Stimulated activated CD4-positive, alpha-beta T cell treated with anti-CD3 and anti-CD28 coated beads, Interleukin-15, amount 100 ng/mL, for 24 hours (primary cell): ENCODE data around the gene UNC93B1.
"Not testable (repeated sequence)": the region's sequence is repeated elsewhere in the genome, so short reads cannot be mapped to it uniquely, and the experiment has no call there.

Source experiments
- DNase-seq: peaks from one replicate; pipeline ENCODE4 v3.0.0-alpha.2; 2020

The UNC93B1 gene

GRCh38 chr11:68008381-68009337 lies 4.8 kb upstream of the UNC93B1 start:
- DNase-seq: no peak

- DNase-seq: no peak
Measured at GRCh38 chr11:68007498-68008380, 3.8 kb upstream of the UNC93B1 start.

- no peak for DNase-seq
Measured at GRCh38 chr11:68006606-68007166, 2.8 kb upstream of the UNC93B1 start.

GRCh38 chr11:68004551-68005335 lies 846 bp upstream of the UNC93B1 start:
- DNase-seq: no peak

- peak; percentile 62 for DNase-seq
Measured at GRCh38 chr11:68002938-68003845, 705 bp downstream of the UNC93B1 start.

GRCh38 chr11:68002575-68002937 lies 1.3 kb downstream of the UNC93B1 start:
- no peak for DNase-seq

- no peak for DNase-seq
Measured at GRCh38 chr11:67999704-68000103, 4.2 kb downstream of the UNC93B1 start.

GRCh38 chr11:67999201-67999629 lies 4.7 kb downstream of the UNC93B1 start:
- DNase-seq: no peak

- DNase-seq: no peak
Measured at GRCh38 chr11:67998150-67999045, 5.5 kb downstream of the UNC93B1 start.

- no peak for DNase-seq
Measured at GRCh38 chr11:67997475-67997921, 6.4 kb downstream of the UNC93B1 start.

GRCh38 chr11:67996622-67997474 lies 7.0 kb downstream of the UNC93B1 start:
- peak; percentile 62 for DNase-seq

- DNase-seq: no peak
Measured at GRCh38 chr11:67996051-67996450, 7.8 kb downstream of the UNC93B1 start.

GRCh38 chr11:67995579-67995978 lies 8.3 kb downstream of the UNC93B1 start:
- DNase-seq: not testable (repeated sequence)

GRCh38 chr11:67995129-67995528 lies 8.8 kb downstream of the UNC93B1 start:
- not testable (repeated sequence) for DNase-seq

GRCh38 chr11:67994387-67994786 lies 9.5 kb downstream of the UNC93B1 start:
- not testable (repeated sequence) for DNase-seq

- DNase-seq: peak; percentile 58
Measured at GRCh38 chr11:67993821-67994220, 10.1 kb downstream of the UNC93B1 start.

GRCh38 chr11:67991347-67992121 lies 12.4 kb downstream of the UNC93B1 start:
- DNase-seq: not testable (repeated sequence)
